Measurements from ENCODE around the gene AFAP1. TPM values are rescaled to one million over a fixed set of nuclear protein-coding genes. Genes with fewer than 3 reads are reported as not detected.

AFAP1 gene
- total and polyA plus RNA-seq, 2 of the 8 experiments (the other 6 are each of a cell fraction or from before 2014, with no cell fraction given) = 3.6 to 18.2 TPM

- H2BK20ac ChIP-seq (ENCODE audit: low read length) = no peak overlapping the region
- no peak overlapping the region for H3K9ac ChIP-seq (replicated peaks in 1 of 4; ENCODE audit: extremely low read depth in 1 of 4, low read depth in 3 of 4, low read length in 3 of 4)
- no peak overlapping the region for H3K27ac ChIP-seq (ENCODE audit: low read depth, low read length)
- no peaks in the 10 kb centered on the region; the same call in 1 of the 2 replicates for H3K23me2 ChIP-seq (ENCODE audit: low read depth, low read length)
- FAIRE-seq (no peak), DNase-seq (ENCODE audit: low read depth in 1 of 2, low spot score in 2 of 2) (no peak)
- no peaks in the 10 kb centered on the region for H3K36me3 ChIP-seq (ENCODE audit: control insufficient read depth in 2 of 4, insufficient read depth in 4 of 4, low read length in 3 of 4)
- no peak overlapping the region for H2AFZ ChIP-seq (ENCODE audit: low read length)
- no peaks in the 10 kb centered on the region for H4K20me1 ChIP-seq (replicated peaks in 1 of 2; ENCODE audit: control insufficient read depth in 1 of 2, insufficient read depth in 2 of 2, low read length in 2 of 2)
- no peak overlapping the region for H4K91ac ChIP-seq (replicated peaks; ENCODE audit: insufficient read length, low read length)
- H3K4me2 ChIP-seq (ENCODE audit: insufficient read depth in 1 of 2, low read depth in 2 of 2, low read length in 2 of 2) = no peak overlapping the region
- ChIA-PET CTCF (ENCODE audit: partially characterized antibody) (interaction anchor here (0.7 to 3.0 kb wide), 10 partner anchors 8 to 231 kb away, joined by 3 to 10 read pairs (median 3); no protein-coding TSS in a partner anchor), POLR2A (ENCODE audit: partially characterized antibody) (interaction anchor here (1.3 kb wide), 2 partner anchors 19 to 29 kb away, joined by 4 read pairs; no protein-coding TSS in a partner anchor)
- no peak overlapping the region for H3K4ac ChIP-seq (replicated peaks; ENCODE audit: insufficient read length, low read depth, low read length)
- WGBS, 2 experiments (ENCODE audit: extremely low coverage in 1 of 2, insufficient coverage in 1 of 2, insufficient read length in 1 of 2, insufficient replicate concordance in 2 of 2, low coverage in 1 of 2, low lambda C conversion rate in 2 of 2, missing lambda C conversion rate in 1 of 2) = 90% methylated on average over 9 of the region's 9 CpGs; no CpG with 5 or more reads in 1 of the 2 experiments
- TF ChIP-seq YY1 (IDR thresholded peaks at IDR 0.05; ENCODE audit: low read depth, low read length) (no peak), SIRT6 (IDR thresholded peaks at IDR 0.05; ENCODE audit: low read length) (no peak), NRF1 (IDR thresholded peaks at IDR 0.05; ENCODE audit: low read depth, low read length) (no peak), SP4 (IDR thresholded peaks at IDR 0.05; ENCODE audit: low read length) (no peak), HDAC2 (IDR thresholded peaks at IDR 0.05; ENCODE audit: borderline replicate concordance in 1 of 2, low read depth in 2 of 2, low read length in 2 of 2) (no peak), CREB1 (IDR thresholded peaks at IDR 0.05) (no peak), HDAC6 (IDR thresholded peaks at IDR 0.05; ENCODE audit: low read depth, low read length) (no peak), CEBPB (IDR thresholded peaks at IDR 0.05; ENCODE audit: low read depth, low read length) (no peak), SUZ12 (IDR thresholded peaks at IDR 0.05; ENCODE audit: low read length) (no peak), TBP (IDR thresholded peaks at IDR 0.05; ENCODE audit: low read depth, low read length) (no peak), PHF8 (conservative IDR thresholded peaks at IDR 0.05; ENCODE audit: low read depth, low read length) (no peak)
- no peak overlapping the region for H3K18ac ChIP-seq (ENCODE audit: extremely low read depth, low read length)
- H4K5ac ChIP-seq (ENCODE audit: insufficient read length, low read depth, low read length) = no peak overlapping the region
- H2BK5ac ChIP-seq (ENCODE audit: low read depth, low read length) = no peak overlapping the region
- no peak overlapping the region; the same call in 1 of the 2 replicates for H2BK12ac ChIP-seq (ENCODE audit: low read depth, low read length)
- H3K14ac ChIP-seq (ENCODE audit: insufficient read length) = no peak overlapping the region
- H2BK120ac ChIP-seq (replicated peaks; ENCODE audit: low read depth, low read length) = no peak overlapping the region
- no peaks in the 10 kb centered on the region for H3K79me2 ChIP-seq (ENCODE audit: control insufficient read depth in 1 of 2, insufficient read depth in 2 of 2, low read length in 2 of 2)
- H3K27me3 ChIP-seq (replicated peaks in 1 of 4; ENCODE audit: control insufficient read depth in 3 of 4, extremely low read depth in 1 of 4, insufficient read depth in 3 of 4, low read length in 3 of 4) = no peaks in the 10 kb centered on the region; a peak in 1 of 7 replicates
- no peaks in the 10 kb centered on the region for H3K79me1 ChIP-seq (ENCODE audit: low read depth, low read length)
- H2BK15ac ChIP-seq (ENCODE audit: low read length) = no peak overlapping the region
- peaks cover 0 to 13% (median 2%) of the 10 kb centered on the region in 4 experiments; a peak in 6 of 7 replicates for H3K4me1 ChIP-seq (replicated peaks in 1 of 4; ENCODE audit: control insufficient read depth in 3 of 4, insufficient read depth in 4 of 4, low read length in 3 of 4)
- no peak overlapping the region for H2AK5ac ChIP-seq (ENCODE audit: low read depth, low read length)
- H3K9me3 ChIP-seq (ENCODE audit: insufficient read depth in 2 of 2, low read depth in 1 of 2, low read length in 1 of 2) = no peaks in the 10 kb centered on the region
- H4K8ac ChIP-seq (ENCODE audit: extremely low read depth, insufficient read depth, low read length) = no peak overlapping the region
- H3K23ac ChIP-seq (ENCODE audit: insufficient read length) = no peak overlapping the region
- H3K56ac ChIP-seq (replicated peaks; ENCODE audit: insufficient read length, low read depth, low read length) = no peak overlapping the region
- no peak overlapping the region for H3K4me3 ChIP-seq (ENCODE audit: extremely low read depth in 1 of 4, insufficient read depth in 2 of 4, low read depth in 3 of 4, low read length in 4 of 4)
These were observed 27.4 kb upstream of the AFAP1 start for GRCh38 chr4:7967063-7967440.

Data from H1 (cell line).